ENCODE results near the gene TACR2. TPM values are rescaled to one million over a fixed set of nuclear protein-coding genes. Genes with fewer than 3 reads are reported as not detected.

The TACR2 gene
- total RNA-seq, 2 experiments from 2014 or later, result not detected

- Histone ChIP-seq H3K27ac (ENCODE audit: low read depth in 1 of 2, low read length in 2 of 2) (no peak overlapping the region), H3K4me3 (ENCODE audit: low read length) (no peak overlapping the region), H3K4me1 (ENCODE audit: insufficient read depth, low read length) (peaks cover 26% of the 10 kb centered on the region), H3K36me3 (ENCODE audit: insufficient read depth, low read length) (no peaks in the 10 kb centered on the region), H3K9me3 (ENCODE audit: control insufficient read depth in 1 of 2, insufficient read depth in 1 of 2, low read length in 2 of 2) (no peaks in the 10 kb centered on the region), H3K27me3 (ENCODE audit: control insufficient read depth in 1 of 2, insufficient read depth in 2 of 2, low read length in 2 of 2) (no peaks in the 10 kb centered on the region)
- Mint-ChIP-seq H3K36me3 (ENCODE audit: low read depth) (no peaks in the 10 kb centered on the region), H3K4me1 (ENCODE audit: low read depth) (no peaks in the 10 kb centered on the region), H3K4me3 (no peak overlapping the region), H3K27ac (no peak overlapping the region), H3K9me3 (no peaks in the 10 kb centered on the region), H3K27me3 (no peaks in the 10 kb centered on the region)
- DNase-seq (no peak), ATAC-seq (ENCODE audit: poor library complexity) (no peak)
- ChIA-PET CTCF (no interaction called here), POLR2A (no interaction called here)
- intact Hi-C loops (cut with DNase I, micrococcal nuclease), result no loop called here
- no peak for TF ChIP-seq CTCF (IDR thresholded peaks at IDR 0.05)
These were observed 42.5 kb upstream of the TACR2 start for GRCh38 chr10:69459101-69459790.

GRCh38 chr10:69458430-69459100 lies 41.8 kb upstream of the TACR2 start:
- Histone ChIP-seq H3K9me3 (ENCODE audit: control insufficient read depth in 1 of 2, insufficient read depth in 1 of 2, low read length in 2 of 2) (no peaks in the 10 kb centered on the region), H3K27ac (ENCODE audit: low read depth in 1 of 2, low read length in 2 of 2) (no peak overlapping the region), H3K36me3 (ENCODE audit: insufficient read depth, low read length) (no peaks in the 10 kb centered on the region), H3K27me3 (ENCODE audit: control insufficient read depth in 1 of 2, insufficient read depth in 2 of 2, low read length in 2 of 2) (no peaks in the 10 kb centered on the region), H3K4me3 (ENCODE audit: low read length) (no peak overlapping the region), H3K4me1 (ENCODE audit: insufficient read depth, low read length) (peaks cover 19% of the 10 kb centered on the region)
- Mint-ChIP-seq H3K27me3 (no peaks in the 10 kb centered on the region), H3K4me1 (ENCODE audit: low read depth) (no peaks in the 10 kb centered on the region), H3K9me3 (no peaks in the 10 kb centered on the region), H3K4me3 (no peak overlapping the region), H3K36me3 (ENCODE audit: low read depth) (no peaks in the 10 kb centered on the region), H3K27ac (no peak overlapping the region)
- ATAC-seq (ENCODE audit: poor library complexity) (no peak), DNase-seq (no peak)
- CTCF ChIA-PET, result interaction anchor here (0.5 kb wide), 1 partner anchor 12 kb away, joined by 4 read pairs; no protein-coding TSS in a partner anchor
- no peak for TF ChIP-seq CTCF (IDR thresholded peaks at IDR 0.05)
- intact Hi-C loops (cut with DNase I, micrococcal nuclease), result no loop called here
- POLR2A ChIA-PET, result no interaction called here

GRCh38 chr10:69457771-69458237 lies 41.1 kb upstream of the TACR2 start:
- intact Hi-C loops (cut with DNase I, micrococcal nuclease), result no loop called here
- ChIA-PET POLR2A (no interaction called here), CTCF (no interaction called here)
- H3K27ac ChIP-seq (ENCODE audit: low read depth in 1 of 2, low read length in 2 of 2), result no peak overlapping the region
- H3K4me3 ChIP-seq (ENCODE audit: low read length), result no peak overlapping the region
- Mint-ChIP-seq H3K36me3 (ENCODE audit: low read depth) (no peaks in the 10 kb centered on the region), H3K9me3 (no peaks in the 10 kb centered on the region), H3K27ac (no peak overlapping the region), H3K4me3 (no peak overlapping the region), H3K27me3 (no peaks in the 10 kb centered on the region), H3K4me1 (ENCODE audit: low read depth) (peaks cover 1% of the 10 kb centered on the region)
- DNase-seq (no peak), ATAC-seq (ENCODE audit: poor library complexity) (no peak)
- H3K9me3 ChIP-seq (ENCODE audit: control insufficient read depth in 1 of 2, insufficient read depth in 1 of 2, low read length in 2 of 2), result no peaks in the 10 kb centered on the region
- H3K4me1 ChIP-seq (ENCODE audit: insufficient read depth, low read length), result peaks cover 13% of the 10 kb centered on the region
- H3K36me3 ChIP-seq (ENCODE audit: insufficient read depth, low read length), result no peaks in the 10 kb centered on the region
- no peak for TF ChIP-seq CTCF (IDR thresholded peaks at IDR 0.05)
- no peaks in the 10 kb centered on the region for H3K27me3 ChIP-seq (ENCODE audit: control insufficient read depth in 1 of 2, insufficient read depth in 2 of 2, low read length in 2 of 2)
